Calu3 (cell line): Measurements from ENCODE around the gene A4GALT. TPM values are rescaled to one million over a fixed set of nuclear protein-coding genes. Genes with fewer than 3 reads are reported as not detected.

ENCODE experiments used
- BruUV-seq: library from RNA; stranded (reverse); fragments of 400-500 nt; replicated peaks from 2 replicates; lab custom pipeline; 2021; lab: Mats Ljungman, UMichigan
- CTCF ChIA-PET: fragments of 300-600 bp; sonication (Branson Sonifier 250); formaldehyde crosslinking; loops from one replicate; lab custom pipeline; 2022; ENCODE audit warnings: antibody characterized with exemption; lab: Charles Lee
- DNase-seq: peaks from one replicate; pipeline ENCODE4 v3.0.0; 2022
- H3K27ac Mint-ChIP-seq: one replicate; pipeline ENCODE4 v1.8.0; 2022; ENCODE audit warnings: mixed read lengths; ENCODE audit not compliant: unreplicated experiment
- H3K27me3 Mint-ChIP-seq: one replicate; pipeline ENCODE4 v1.8.0; 2022; ENCODE audit warnings: mixed read lengths; ENCODE audit not compliant: unreplicated experiment
- H3K36me3 Mint-ChIP-seq: one replicate; pipeline ENCODE4 v1.8.0; 2022; ENCODE audit warnings: mild to moderate bottlenecking, moderate library complexity, mixed read lengths; ENCODE audit not compliant: insufficient read depth, unreplicated experiment
- H3K4me1 Mint-ChIP-seq: one replicate; pipeline ENCODE4 v1.8.0; 2022; ENCODE audit warnings: mild to moderate bottlenecking, low read depth, mixed read lengths; ENCODE audit not compliant: unreplicated experiment
- H3K4me3 Mint-ChIP-seq: one replicate; pipeline ENCODE4 v1.8.0; 2022; ENCODE audit warnings: mild to moderate bottlenecking, low read depth, moderate library complexity, mixed read lengths; ENCODE audit not compliant: unreplicated experiment
- H3K9me3 Mint-ChIP-seq: one replicate; pipeline ENCODE4 v1.8.0; 2022; ENCODE audit warnings: low read depth, mixed read lengths; ENCODE audit not compliant: unreplicated experiment
- CTCF ChIP-seq: fragments of 200-600 bp; IDR thresholded peaks from one replicate; pipeline ENCODE4 v1.8.0; 2022; ENCODE audit warnings: antibody characterized with exemption; ENCODE audit not compliant: unreplicated experiment
- intact Hi-C: fragments of 100-400 bp; cut with micrococcal nuclease; formaldehyde crosslinking; loops from one replicate; pipeline ENCODE4 v1.10.0; 2022; ENCODE audit not compliant: unreplicated experiment
- total RNA-seq: library from RNA; stranded (reverse); gene quantifications from 2 replicates; pipeline ENCODE4 v1.2.3, GENCODE V29; 2022

A4GALT gene
- total RNA-seq, 1 experiment from 2014 or later: 10.5 TPM

GRCh38 chr22:42644422-42645340, 76.0 kb downstream of the A4GALT start:
- intact Hi-C loops: no loop called here
- no peak for DNase-seq
- H3K27ac Mint-ChIP-seq: no peak overlapping the region
- H3K4me1 Mint-ChIP-seq: peaks cover 30% of the 10 kb centered on the region
- no peak for TF ChIP-seq CTCF
- no peaks in the 10 kb centered on the region for H3K27me3 Mint-ChIP-seq
- CTCF ChIA-PET: interaction anchor here (0.6 kb wide), 1 partner anchor 500 kb away, joined by 3 read pairs; no protein-coding TSS in a partner anchor
- H3K4me3 Mint-ChIP-seq: no peak overlapping the region
- peaks cover 40% of the 10 kb centered on the region for H3K36me3 Mint-ChIP-seq
- no peaks in the 10 kb centered on the region for H3K9me3 Mint-ChIP-seq
- BruUV-seq: no TSS peak

GRCh38 chr22:42643634-42644421, 76.8 kb downstream of the A4GALT start:
- BruUV-seq: no TSS peak
- no peaks in the 10 kb centered on the region for H3K27me3 Mint-ChIP-seq
- DNase-seq: no peak
- TF ChIP-seq CTCF: no peak
- no peaks in the 10 kb centered on the region for H3K9me3 Mint-ChIP-seq
- H3K4me1 Mint-ChIP-seq: peaks cover 27% of the 10 kb centered on the region
- no peak overlapping the region for H3K4me3 Mint-ChIP-seq
- peaks cover 32% of the 10 kb centered on the region for H3K36me3 Mint-ChIP-seq
- H3K27ac Mint-ChIP-seq: no peak overlapping the region
- CTCF ChIA-PET: interaction anchor here (0.6 kb wide), 1 partner anchor 500 kb away, joined by 3 read pairs; no protein-coding TSS in a partner anchor
- intact Hi-C loops: no loop called here

- Mint-ChIP-seq H3K4me3 (no peak overlapping the region), H3K4me1 (peaks cover 20% of the 10 kb centered on the region), H3K27ac (no peak overlapping the region), H3K36me3 (peaks cover 24% of the 10 kb centered on the region), H3K9me3 (no peaks in the 10 kb centered on the region), H3K27me3 (no peaks in the 10 kb centered on the region)
- DNase-seq: no peak
- intact Hi-C loops: no loop called here
- CTCF ChIA-PET: interaction anchor here (0.6 kb wide), 1 partner anchor 46 kb away, joined by 4 read pairs; no protein-coding TSS in a partner anchor
- TF ChIP-seq CTCF: no peak
- BruUV-seq: no TSS peak
Measured at GRCh38 chr22:42642806-42643633, 77.7 kb downstream of the A4GALT start.

Other genes with a start within 250 kb of the A4GALT start
- 64.7 and 71.4 TPM in 2 replicates for gene RRP7A, start 201.1 kb downstream of the A4GALT start, total RNA-seq
- gene SERHL2, start 166.9 kb downstream of the A4GALT start, total RNA-seq: 0.45 and 0.76 TPM in 2 replicates
- 59.4 and 60.1 TPM in 2 replicates for gene POLDIP3, start 106.0 kb downstream of the A4GALT start, total RNA-seq
- 0.66 and 1.1 TPM in 2 replicates for gene ATP5MGL, start 80.3 kb downstream of the A4GALT start, total RNA-seq
- gene CYB5R3, start 71.5 kb downstream of the A4GALT start, total RNA-seq: 101 and 102 TPM in 2 replicates
- 29.7 and 37.8 TPM in 2 replicates for gene ARFGAP3, start 136.4 kb upstream of the A4GALT start, total RNA-seq